ENCODE results near the gene CD248. TPM values are rescaled to one million over a fixed set of nuclear protein-coding genes. Genes with fewer than 3 reads are reported as not detected.
"Not testable (repeated sequence)": the region's sequence is repeated elsewhere in the genome, so short reads cannot be mapped to it uniquely, and the experiment has no call there.

Gene CD248
- polyA plus RNA-seq, 5 donors: 67.2 to 162 (median 89.2) TPM

DNA sequence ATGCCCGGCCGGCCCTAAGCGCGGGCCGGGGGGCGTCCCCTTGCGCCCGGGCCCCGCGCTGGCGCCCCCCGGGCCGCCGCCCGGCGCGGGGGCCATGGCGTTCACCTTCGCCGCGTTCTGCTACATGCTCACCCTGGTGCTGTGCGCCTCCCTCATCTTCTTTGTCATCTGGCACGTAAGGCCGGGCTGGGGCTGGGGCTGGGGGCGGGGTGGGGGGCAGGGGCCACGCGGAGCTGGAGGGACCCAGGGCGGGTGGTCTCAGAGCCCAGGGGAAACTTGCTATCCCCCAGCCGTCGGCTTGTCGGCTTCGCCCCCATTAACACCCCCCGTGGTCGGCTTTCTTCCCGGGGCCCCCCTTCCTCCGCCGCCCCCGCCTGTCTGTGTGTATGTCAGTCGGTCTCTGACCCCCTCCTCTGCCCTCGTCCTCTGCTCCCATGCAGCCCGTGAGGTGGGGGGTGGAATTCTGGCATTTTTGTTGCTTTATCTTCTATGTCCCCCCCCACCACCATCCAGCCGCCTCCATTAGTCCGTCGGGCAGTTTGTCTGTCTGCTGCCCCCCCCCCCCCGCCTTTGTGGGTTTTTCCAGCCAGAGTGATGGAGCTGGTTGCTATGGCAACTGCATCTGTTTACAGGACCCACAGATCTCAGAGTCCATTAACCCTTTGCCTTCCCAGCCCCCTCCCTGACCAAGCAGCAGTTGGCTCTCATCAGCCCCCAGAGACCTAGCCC lies 38.3 kb downstream of the CD248 start:
- DNase-seq: no peak

DNA sequence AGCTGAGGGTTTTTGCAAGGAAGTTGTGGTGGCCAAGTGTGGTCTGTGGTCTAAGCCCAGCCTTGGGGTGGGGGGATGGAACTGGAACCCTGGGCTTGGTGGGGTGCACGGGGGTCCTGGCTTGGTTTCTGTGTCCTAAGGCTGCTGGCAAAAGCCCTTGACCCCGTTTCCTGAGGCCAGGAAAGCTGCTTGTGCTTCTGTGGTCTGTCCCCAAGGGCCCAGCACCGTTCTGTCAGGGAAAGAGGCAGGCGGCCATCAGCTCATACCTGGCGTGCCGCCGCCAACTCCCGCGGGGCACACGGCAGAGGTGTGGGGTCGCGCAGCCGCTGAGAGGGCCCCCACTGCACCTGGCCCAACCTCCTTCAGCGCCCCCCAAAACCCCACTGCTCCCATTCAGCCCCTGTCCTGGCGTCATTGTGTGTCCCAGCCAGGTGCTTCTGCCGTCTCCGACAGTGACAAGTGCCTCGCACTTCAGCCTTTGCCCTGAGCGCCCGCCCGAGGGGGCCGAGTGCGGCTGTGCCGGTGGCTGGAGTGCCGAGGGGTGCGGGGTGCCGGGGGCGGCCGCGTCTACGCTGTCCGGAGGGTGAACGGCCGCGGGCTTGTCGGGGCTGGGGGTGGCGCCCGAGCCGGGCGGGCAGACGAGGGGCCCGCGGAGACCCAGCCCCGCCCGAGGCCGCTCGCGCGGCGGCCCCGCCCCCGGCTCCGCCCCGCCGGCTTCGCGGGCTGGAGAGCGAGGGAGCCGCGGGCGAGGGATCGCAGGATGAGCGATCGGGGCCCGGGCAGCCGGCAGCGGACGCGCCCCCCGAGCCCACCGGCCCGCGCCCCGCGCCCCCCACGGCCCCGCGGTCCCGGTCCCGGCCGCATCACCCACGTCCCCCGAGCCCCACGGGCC lies 39.1 kb downstream of the CD248 start, which contains the start of gene CNIH2:
Gene CNIH2, plus strand, starts transcription at position 705 of the 892 bp plus-strand sequence. CDS start 282 bp downstream, outside the sequence.
- DNase-seq: no peak

DNA sequence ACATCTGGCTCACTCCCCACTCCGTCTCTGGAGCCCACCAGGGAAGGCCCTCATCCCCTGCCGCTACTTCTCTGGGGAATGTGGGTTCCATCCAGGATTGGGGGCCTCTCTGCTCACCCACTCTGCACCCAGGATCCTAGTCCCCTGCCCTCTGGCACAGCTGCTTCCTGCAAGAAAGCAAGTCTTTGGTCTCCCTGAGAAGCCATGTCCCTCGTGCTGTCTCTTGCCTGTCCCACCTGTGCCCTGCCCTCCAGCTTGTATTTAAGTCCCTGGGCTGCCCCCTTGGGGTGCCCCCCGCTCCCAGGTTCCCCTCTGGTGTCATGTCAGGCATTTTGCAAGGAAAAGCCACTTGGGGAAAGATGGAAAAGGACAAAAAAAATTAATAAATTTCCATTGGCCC lies 39.8 kb downstream of the CD248 start:
- not testable (repeated sequence) for DNase-seq

DNA sequence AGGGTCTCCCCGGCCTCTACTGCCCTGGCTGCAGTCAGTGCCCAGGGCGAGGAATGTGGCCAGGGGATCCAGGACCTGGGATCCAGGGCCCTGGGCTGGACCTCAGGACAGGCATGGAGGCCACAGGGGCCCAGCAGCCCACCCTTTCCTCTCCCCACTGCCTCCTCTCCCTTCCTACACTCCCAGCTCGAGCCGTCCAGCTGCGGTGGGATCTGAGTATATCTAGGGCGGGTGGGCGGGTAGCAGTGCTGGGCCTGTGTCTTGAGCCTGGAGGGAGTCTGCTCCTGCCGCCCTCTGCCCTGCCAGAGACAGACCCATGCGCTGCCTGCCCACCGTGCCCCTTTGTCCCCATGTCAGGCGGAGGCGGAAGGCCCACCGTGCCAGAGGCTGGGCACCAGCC lies 40.2 kb downstream of the CD248 start:
- not testable (repeated sequence) for DNase-seq

DNA sequence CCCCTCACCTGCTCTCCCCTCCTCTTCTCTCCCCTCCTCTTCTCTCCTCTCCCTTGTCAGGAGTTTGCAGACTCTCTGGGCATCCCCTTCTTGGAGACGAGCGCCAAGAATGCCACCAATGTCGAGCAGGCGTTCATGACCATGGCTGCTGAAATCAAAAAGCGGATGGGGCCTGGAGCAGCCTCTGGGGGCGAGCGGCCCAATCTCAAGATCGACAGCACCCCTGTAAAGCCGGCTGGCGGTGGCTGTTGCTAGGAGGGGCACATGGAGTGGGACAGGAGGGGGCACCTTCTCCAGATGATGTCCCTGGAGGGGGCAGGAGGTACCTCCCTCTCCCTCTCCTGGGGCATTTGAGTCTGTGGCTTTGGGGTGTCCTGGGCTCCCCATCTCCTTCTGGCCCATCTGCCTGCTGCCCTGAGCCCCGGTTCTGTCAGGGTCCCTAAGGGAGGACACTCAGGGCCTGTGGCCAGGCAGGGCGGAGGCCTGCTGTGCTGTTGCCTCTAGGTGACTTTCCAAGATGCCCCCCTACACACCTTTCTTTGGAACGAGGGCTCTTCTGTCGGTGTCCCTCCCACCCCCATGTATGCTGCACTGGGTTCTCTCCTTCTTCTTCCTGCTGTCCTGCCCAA lies 40.7 kb downstream of the CD248 start:
- DNase-seq: no peak

DNA sequence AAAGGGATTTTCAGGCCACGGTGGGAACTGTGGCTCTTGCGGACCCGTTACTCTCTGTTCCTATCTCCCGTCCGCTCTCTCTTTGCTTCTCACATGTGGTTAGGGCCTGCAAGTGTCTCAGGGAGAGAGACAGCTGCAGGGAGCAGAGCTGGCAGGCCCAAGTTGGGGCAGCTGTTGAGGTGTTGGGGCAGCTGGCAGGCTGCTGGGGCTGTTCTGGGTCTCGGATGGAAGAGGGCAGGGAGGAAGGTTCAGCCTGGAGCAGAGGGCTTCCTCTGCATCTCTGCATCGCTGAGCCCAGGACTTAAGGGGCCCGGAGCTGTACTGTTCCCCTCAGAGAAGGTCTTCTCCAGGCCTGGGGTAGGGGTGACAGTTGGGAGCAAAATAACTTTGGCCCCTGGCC lies 41.4 kb downstream of the CD248 start:
- DNase-seq: no peak

DNA sequence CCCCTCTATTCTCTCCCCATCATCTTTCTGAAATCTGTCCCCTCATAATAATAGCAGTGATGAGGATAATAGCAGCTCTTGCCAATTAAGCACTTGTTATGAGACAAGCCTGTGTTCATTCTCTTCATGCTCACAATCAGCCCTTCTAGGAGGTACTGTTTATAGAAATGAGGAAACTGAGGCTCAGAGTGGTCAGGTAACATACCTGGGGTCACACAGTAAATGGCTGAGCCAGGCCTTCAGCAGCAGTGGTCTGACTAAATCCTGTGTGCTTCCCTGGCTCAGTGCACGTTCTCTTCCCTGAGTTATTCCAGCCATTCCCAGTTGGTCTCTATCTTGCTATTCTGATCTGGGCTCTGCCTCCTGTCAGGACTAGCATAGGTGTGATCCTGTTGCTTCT lies 42.6 kb downstream of the CD248 start:
- no peak for DNase-seq

DNA sequence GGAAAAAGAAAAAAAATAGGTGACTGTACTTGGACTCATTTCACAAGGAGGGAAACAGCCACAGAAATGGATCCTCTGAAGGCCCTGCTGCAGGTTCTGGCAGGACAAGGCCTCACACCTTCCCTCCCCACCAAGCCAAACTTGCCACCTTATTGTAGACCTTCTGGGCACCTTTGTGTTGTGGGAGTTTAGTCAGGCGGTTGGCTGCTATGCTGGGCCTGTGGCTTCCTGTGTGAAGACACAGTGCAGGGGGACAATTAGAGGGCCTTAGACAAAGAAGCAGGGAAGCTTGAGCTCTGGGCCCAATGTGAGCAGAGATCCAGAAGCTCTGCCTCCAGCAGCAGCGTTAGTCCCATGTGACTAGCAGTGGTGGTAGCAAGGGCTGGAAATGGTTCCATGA lies 44.2 kb downstream of the CD248 start:
- DNase-seq: no peak

DNA sequence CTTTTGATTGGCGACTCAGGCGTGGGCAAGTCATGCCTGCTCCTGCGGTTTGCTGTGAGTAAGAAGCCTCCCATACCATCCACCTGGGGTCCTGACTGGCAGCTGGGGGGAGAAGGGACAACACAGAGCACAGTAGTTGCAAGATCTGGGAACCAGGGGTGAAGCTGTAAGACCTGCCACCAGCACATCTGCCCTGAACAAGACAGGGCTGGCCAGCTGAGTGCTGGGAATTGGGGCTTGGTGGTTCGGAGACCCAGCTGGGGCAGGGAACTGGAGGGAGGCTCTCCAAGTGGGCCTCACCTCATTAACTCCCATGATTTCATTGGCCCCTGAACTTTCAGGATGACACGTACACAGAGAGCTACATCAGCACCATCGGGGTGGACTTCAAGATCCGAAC lies 45.0 kb downstream of the CD248 start:
- no peak for DNase-seq

DNA sequence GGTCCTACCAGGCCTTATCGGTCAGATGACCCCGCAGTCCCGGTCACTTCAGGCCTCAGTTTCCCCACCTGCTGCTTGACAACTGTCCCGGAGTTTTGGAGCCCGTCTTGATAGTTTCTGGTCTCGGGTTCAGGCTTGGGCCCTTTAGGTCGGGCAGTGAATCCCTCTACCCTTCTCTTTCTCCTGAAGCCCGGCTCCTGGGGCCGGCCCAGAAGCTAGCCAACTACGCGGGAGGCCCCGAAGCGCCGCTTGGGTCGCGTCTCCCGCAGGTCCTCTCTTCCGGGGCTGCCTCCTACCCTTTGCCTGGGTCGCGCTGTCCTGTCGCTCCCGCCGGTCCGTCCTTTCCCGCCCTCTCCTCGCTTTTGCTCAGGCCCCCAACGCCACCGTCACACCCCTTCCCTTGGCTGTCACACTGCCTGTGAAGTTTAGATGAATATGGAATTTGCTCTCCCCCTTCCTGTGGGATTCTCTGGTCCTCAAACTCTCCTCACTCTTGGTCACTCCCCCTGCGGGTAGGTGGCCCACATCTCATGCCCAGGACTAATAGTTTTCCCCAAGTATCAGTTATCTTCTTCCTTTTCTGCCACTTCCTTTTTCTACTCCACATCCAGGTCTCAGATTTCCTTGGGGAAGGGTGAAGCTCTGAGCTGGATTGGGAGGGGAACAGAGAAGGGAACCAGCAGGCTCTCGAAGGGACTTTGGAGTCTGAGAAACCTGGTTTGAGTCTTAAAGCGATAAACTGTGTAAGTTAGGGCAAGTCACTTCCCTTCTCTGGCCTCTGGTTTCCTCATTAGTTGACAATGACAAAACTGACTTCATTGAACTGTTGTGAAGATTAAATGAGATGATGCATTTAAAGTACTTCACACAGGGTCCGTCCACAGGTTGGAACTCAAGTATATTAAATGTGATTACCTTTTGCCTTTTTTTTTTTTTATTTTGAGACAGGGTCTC lies 47.6 kb downstream of the CD248 start:
- peak in 1 of 2 donors; percentile 23 for DNase-seq

DNA sequence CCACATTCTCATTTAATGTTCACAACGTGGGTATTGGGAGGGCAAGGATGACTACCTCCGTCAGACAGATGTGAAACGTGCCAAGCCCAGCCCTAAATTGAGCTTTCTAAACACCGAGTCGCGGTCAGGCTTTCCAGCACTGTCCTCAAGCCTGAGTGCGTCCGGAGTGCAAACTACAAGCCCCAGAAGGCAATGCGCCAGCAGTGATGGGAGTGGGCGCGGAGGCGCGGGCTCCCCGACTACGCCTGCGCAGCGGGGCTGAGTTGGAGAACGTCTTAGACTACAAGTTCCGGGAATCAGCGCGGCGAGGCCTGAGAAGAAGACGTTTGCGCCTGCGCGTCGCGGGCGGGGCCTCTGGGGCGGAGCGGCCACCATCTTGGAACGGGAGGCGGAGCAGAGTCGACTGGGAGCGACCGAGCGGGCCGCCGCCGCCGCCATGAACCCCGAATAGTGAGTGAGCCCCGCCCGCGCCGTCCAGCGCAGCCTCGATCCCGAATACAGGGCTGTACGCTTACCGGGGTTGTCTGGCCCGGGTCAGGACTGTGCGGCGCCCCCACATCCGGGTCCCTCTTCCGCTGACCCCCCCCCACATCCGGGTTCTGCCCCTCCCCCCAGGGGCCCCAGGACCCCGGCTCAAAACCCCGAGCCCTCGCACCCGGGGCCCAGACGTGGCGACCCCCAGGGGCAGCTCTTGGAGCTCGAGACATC lies 48.4 kb downstream of the CD248 start, which contains the start of gene RAB1B:
Gene RAB1B, plus strand, starts transcription at position 396 of the 708 bp plus-strand sequence. Its CDS starts 41 bp downstream, at position 437.
- peak; percentile 100 for DNase-seq

DNA sequence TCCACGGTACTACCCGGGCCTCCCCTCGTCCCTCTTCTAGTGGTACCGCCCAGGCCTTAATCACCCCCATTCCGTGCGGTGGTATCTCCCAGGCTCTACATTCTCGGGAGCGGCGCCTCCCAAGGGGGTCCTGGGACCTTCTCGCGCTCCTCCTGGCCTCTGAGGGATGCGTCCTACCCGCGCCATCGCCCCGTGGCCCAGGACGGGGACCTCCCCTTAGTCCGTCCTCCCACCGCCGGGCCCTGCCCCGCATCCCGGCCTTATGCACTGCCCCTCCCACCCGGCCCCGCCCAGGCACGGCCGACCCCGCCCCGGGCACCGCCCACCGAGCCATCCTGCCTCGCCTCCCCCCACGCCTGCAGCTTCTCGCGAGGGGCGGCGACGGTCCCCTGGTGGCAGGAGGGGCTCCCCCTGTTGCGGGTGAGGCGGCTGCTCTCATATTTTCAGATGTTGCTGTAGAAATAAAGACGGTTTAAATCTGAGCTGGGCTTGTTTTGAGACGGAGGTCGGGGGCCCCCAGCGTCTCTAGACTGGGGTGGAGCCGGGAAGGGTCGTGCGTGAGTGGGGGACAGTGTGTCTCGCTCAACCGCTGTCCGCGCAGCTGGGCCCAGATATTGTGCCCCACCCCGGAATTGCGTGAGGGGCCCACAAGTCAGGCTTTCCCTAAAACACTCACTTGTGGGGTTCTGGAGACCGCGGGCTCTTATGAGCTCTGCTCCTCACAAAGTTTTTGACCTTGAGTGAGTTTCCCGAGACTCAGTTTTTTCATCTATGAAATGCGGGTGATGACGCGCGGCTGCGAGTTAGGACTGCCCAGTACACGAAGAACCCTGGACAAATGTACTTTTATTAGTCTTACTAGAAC lies 49.2 kb downstream of the CD248 start:
- DNase-seq: peak; percentile 92 to 93

DNA sequence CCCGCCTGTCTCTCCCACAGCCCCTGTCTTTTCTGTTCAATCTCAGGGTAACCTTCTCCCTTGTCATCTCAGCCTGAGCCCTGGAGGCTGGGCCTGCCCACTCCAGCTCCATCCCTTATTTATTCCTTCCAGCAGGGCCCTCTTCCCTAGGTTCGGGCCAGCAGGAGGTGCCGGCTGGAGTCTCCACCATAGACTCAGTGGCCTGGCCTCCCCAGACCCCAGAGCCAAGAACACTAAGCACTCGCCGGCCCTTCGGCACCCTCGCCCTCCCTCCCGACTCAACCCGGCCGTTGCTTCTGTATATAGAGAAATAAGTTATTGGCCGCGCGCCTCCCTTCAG lies 49.8 kb downstream of the CD248 start:
- DNase-seq: no peak

DNA sequence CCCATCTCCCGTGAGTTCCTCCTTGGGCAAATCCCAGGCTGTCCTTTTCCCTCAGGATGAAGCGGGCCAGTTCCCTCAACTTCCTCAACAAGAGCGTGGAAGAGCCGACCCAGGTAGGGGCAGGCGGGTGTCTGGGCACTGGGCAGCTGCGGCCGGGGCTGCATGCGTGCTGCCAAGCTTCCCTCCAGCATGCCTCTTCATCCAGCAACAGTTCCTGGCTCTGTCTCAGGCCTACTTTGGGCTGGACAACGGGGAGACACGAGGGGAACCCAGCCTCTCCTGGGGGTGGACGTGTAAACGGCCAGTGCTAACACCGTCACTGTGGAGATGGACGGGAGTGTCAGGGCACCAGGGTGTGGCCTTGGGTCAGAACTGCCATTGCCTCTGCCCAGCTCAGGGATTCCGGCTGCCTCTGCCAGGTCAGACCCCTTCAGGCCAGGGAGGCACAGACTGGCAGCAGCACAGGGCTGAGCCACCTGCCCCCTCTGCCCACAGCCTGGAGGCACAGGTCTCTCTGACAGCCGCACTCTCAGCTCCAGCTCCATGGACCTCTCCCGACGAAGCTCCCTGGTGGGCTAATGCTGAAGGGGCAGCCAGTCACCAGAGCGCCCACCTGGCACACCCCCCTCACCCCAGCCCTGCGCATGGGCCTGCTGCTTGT lies 50.3 kb downstream of the CD248 start:
- no peak for DNase-seq

DNA sequence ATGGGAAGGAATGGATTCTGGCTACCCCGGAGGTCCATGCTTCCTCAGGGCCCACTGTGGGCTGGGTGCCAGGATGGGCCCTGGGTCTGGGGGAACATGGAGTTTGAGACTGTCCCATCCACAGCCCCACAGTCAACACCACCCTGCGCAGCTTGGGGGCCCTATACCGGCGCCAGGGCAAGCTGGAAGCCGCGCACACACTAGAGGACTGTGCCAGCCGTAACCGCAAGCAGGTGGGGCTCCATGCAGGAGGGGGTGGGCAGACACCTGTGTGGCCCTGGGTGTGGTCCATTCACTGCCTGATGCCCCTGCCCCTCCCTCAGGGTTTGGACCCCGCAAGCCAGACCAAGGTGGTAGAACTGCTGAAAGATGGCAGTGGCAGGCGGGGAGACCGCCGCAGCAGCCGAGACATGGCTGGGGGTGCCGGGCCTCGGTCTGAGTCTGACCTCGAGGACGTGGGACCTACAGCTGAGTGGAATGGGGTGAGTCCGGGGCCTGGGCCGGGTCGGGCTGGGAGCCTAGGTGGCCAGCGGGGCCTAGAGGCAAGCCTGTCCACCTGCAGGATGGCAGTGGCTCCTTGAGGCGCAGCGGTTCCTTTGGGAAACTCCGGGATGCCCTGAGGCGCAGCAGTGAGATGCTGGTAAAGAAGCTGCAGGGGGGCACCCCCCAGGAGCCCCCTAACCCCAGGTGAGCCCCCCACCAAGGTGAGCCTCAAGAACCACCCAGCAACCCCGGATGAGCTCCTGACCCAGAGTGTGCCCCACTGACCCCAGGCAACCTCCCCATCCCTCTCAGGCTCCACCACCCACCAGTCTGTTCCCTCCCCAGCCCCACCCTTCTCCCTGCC lies 51.1 kb downstream of the CD248 start:
- DNase-seq: no peak

DNA sequence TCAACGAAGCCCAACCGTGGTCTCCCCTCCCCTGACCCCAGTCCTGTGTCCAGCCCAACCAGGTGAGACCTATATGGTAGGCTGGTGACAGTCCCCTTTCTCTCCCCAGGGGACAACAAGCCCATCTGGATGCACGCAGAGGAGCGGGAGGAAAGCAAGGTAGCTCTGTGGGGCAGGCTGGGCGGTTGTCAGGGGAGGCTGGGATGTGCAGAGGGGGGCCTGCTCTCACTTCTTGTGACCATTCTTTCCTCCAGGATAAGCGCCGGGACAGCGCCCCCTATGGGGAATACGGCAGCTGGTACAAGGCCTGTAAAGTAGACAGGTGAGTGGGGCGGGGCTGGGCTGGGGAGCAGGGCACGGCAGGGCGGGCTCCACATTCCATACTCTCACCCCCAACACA lies 51.9 kb downstream of the CD248 start:
- DNase-seq: no peak

Measured in right lung (tissue), 5 donors.